SU-DHL-6 (cell line): ENCODE measurements around the gene ATP11A.

Experiments used
- H2AFZ ChIP-seq: fragments of 200-600 bp; sonication (generic); 2 replicates; pipeline ENCODE4 v1.6.1; 2014; ENCODE audit warnings: low read depth, mild to moderate bottlenecking, moderate library complexity, mixed read lengths, antibody characterized with exemption, low read length; ENCODE audit not compliant: severe bottlenecking
- H3F3A ChIP-seq: fragments of 200-600 bp; shearing (Covaris generic); 2 replicates; pipeline ENCODE4 v1.6.0; 2016; ENCODE audit warnings: antibody characterized with exemption, mild to moderate bottlenecking; ENCODE audit not compliant: insufficient read depth
- H3K27ac ChIP-seq: fragments of 200-600 bp; sonication (generic); 2 replicates; pipeline ENCODE4 v1.5.1; 2016; ENCODE audit warnings: low read depth, mild to moderate bottlenecking, low read length, moderate library complexity, mixed read lengths
- H3K27me3 ChIP-seq: fragments of 200-600 bp; sonication (generic), shearing (Covaris generic); 2 replicates; pipeline ENCODE4 v1.6.0; 2014; ENCODE audit warnings: mild to moderate bottlenecking, low read length
- H3K36me3 ChIP-seq: fragments of 200-600 bp; sonication (generic); 2 replicates; pipeline ENCODE4 v1.6.1; 2014; ENCODE audit warnings: mild to moderate bottlenecking, low read length, mixed read lengths
- H3K4me2 ChIP-seq: fragments of 300-600, 200-600 bp; shearing (Covaris generic), sonication (generic); 2 replicates; pipeline ENCODE4 v1.6.0; 2014; ENCODE audit warnings: low read length, low read depth, mild to moderate bottlenecking; ENCODE audit not compliant: poor library complexity, severe bottlenecking
- H3K4me3 ChIP-seq: fragments of 200-600 bp; sonication (generic); 2 replicates; pipeline ENCODE4 v1.5.1; 2014; ENCODE audit warnings: antibody characterized with exemption, low read length, mild to moderate bottlenecking, mixed read lengths; ENCODE audit not compliant: insufficient read depth, poor library complexity, severe bottlenecking
- H3K79me2 ChIP-seq: fragments of 200-600 bp; sonication (generic); 2 replicates; pipeline ENCODE4 v1.6.1; 2014; ENCODE audit warnings: mild to moderate bottlenecking, low read length, moderate library complexity; ENCODE audit not compliant: insufficient read depth
- H3K9ac ChIP-seq: fragments of 200-600 bp; sonication (generic); 2 replicates; pipeline ENCODE4 v1.7.0; 2014; ENCODE audit warnings: mild to moderate bottlenecking, low read length
- H3K9me2 ChIP-seq: fragments of 200-600 bp; sonication (generic); replicated peaks from 2 replicates; pipeline ENCODE4 v1.6.1; 2014; ENCODE audit warnings: low read length; ENCODE audit not compliant: insufficient read depth
- H3K9me3 ChIP-seq: fragments of 200-600 bp; sonication (generic); 2 replicates; pipeline ENCODE4 v1.6.1; 2014; ENCODE audit warnings: low read length, mixed read lengths; ENCODE audit not compliant: insufficient read depth
- H4K20me1 ChIP-seq: fragments of 200-600 bp; sonication (generic); 2 replicates; pipeline ENCODE4 v1.6.1; 2014; ENCODE audit warnings: low read depth, mild to moderate bottlenecking, antibody characterized with exemption, low read length, moderate library complexity, mixed read lengths
- EZH2phosphoT487 ChIP-seq: fragments of 200-600 bp; sonication (generic), shearing (Covaris generic); conservative IDR thresholded peaks from 2 replicates; pipeline ENCODE4 v1.6.1; 2018; ENCODE audit warnings: mild to moderate bottlenecking, antibody characterized with exemption, low read length, moderate library complexity, mixed read lengths
- TF ChIP-seq, protein P1 (sequence below): fragments of 200-600 bp; sonication (generic); IDR thresholded peaks from one replicate; pipeline ENCODE4 v1.5.1; 2017; ENCODE audit warnings: antibody characterized with exemption, mild to moderate bottlenecking, low read length, moderate library complexity; ENCODE audit not compliant: insufficient read depth, poor library complexity, severe bottlenecking

ATP11A gene

DNA sequence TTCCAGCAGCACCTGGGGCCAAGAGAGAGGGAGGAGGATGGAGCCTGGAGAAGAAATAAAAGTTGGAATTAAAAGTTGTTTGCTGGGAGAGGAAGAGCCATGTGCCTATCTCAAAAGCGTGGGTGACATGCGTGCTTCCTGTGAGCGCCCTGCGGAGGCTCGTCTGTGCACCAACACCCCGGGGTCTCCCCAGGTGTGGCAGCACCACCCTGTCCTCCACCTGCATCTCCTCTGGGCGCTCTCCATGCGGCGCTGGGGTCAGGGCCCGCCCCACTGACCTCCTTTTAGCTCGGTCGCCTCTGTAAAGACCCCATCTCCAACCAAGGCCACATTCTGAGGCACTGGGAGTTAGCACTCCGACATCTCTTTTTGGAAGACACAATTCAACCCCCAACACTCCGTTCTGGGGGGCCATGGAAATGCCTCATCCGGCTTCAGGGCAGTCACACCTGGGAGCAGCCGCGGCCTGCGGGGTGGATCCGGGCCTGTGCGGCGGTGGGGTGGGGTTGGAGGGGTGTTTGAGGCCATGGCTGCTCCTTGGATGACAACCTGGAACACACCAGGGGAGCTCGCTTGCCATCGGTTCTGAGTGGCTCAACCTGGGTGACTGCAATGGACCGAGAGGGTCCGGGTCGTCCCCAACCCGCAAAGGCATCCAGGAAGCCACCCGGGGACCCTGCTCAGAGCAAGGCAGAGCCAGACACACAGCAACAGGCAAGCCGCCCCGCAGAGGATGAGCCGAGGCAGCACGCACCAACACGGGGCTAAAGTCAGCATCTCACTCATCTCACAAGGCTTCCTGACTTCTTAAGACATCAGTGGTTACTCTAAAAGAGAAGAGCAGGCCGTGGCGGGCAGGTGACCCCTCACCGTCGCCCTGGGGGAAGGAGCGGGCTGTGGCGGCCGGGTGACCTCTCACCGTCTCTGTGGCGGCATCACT, 199.8 kb downstream of the ATP11A start:
- Histone ChIP-seq H3K9me3 (no peaks in the 10 kb centered on the region), H3K9ac (no peak overlapping the region), H3F3A (no peaks in the 10 kb centered on the region; the same call in 1 of the 2 replicates), H3K36me3 (no peaks in the 10 kb centered on the region), H3K79me2 (no peaks in the 10 kb centered on the region), H3K4me2 (no peak overlapping the region), H4K20me1 (no peaks in the 10 kb centered on the region), H2AFZ (no peak overlapping the region), H3K4me3 (no peak overlapping the region), H3K27me3 (no peaks in the 10 kb centered on the region), H3K27ac (no peak overlapping the region), H3K9me2 (no peaks in the 10 kb centered on the region)
- TF ChIP-seq EZH2phosphoT487, result no peak
- TF ChIP-seq, protein P1, sequence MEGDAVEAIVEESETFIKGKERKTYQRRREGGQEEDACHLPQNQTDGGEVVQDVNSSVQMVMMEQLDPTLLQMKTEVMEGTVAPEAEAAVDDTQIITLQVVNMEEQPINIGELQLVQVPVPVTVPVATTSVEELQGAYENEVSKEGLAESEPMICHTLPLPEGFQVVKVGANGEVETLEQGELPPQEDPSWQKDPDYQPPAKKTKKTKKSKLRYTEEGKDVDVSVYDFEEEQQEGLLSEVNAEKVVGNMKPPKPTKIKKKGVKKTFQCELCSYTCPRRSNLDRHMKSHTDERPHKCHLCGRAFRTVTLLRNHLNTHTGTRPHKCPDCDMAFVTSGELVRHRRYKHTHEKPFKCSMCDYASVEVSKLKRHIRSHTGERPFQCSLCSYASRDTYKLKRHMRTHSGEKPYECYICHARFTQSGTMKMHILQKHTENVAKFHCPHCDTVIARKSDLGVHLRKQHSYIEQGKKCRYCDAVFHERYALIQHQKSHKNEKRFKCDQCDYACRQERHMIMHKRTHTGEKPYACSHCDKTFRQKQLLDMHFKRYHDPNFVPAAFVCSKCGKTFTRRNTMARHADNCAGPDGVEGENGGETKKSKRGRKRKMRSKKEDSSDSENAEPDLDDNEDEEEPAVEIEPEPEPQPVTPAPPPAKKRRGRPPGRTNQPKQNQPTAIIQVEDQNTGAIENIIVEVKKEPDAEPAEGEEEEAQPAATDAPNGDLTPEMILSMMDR, result no peak

DNA sequence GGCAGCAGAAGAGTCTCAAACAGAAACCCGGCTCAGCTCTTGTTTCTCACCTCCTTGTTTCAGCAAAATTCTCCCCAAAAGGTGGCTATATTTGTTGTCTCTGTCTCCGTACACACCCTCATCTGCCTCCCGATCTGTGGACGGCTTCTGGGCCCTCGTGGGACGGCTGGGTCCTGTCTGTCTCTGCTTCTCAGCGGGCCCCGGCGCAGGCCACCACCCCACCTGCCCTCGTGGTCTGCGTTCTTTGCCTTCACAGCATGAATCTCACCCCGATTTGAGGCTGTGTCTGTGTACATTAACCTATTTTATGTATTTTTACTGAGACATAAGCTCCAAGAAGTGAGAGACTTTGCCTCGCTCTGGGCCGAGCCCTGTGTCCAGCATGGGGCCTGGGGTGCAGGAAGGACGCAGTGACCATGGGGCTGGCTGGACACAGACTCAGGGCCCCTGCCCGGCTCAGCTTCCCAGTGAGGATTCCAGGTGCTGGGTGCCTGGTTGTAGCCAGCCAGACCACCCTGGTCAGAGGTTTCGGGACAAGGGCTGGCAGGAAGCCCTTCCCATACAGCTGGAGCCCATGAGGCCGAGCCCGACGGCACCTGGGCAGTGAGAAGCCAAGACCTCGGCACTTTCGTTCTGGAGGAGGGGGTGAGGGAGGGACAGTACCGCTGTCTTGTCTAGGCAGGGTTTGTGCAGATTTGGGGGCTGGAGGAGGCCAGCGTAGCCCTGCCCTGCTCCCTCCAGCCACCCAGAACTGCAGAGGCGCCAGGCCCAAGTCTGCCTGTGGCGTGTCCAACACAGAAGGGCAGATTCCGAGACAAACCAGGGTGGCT, 200.7 kb downstream of the ATP11A start:
- no peak for TF ChIP-seq EZH2phosphoT487
- TF ChIP-seq, protein P1, result no peak
- Histone ChIP-seq H3K9ac (no peak overlapping the region), H3K4me2 (no peak overlapping the region), H3F3A (no peaks in the 10 kb centered on the region; the same call in 1 of the 2 replicates), H4K20me1 (no peaks in the 10 kb centered on the region), H3K79me2 (no peaks in the 10 kb centered on the region), H3K27ac (no peak overlapping the region), H2AFZ (no peak overlapping the region), H3K36me3 (no peaks in the 10 kb centered on the region), H3K4me3 (no peak overlapping the region), H3K9me2 (no peaks in the 10 kb centered on the region), H3K9me3 (no peaks in the 10 kb centered on the region), H3K27me3 (no peaks in the 10 kb centered on the region)

DNA sequence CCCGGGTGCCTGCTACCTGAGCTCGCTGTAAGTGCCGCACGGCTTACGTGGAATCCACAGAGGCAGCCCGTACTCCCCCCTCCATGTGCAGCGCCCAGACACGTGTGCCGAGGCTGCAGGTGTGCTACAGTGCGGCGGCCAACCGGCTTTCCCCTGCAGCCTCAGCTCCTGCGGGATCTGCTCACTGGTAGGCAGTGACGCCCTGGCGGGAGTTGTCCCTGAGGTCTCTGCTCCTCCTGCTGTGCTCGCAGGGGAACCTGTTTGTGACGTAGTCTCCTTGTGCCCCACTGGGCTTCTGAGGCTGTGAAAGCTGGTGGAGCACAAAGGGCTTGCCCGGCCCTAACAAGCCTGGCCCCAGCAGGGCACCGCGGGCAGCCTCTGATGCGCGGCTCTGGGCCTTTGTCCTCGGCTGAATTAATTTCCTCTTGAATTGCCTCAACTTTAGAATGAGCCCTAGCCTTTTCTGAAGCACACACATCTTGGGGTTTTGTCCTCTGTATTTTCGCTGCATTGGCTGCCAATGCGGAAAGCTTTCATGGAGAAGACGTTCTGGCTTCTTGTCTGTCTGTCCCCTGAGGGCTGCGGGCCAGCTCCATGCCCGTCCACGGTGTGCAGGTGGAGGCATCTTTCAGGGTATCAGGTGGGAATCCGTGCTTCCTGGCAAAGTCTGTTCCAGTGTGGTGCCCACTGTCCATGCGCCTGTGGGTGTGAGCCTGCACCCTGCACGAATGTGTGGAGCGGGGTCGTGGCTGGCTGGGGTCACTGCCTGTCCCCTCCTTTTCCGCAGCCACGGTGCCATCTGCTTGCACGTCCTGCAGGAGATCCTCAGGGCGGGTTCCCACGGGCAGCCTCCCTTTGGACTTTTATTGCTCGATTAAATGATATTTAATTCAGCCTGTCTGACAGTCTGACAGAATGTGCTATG, 201.9 kb downstream of the ATP11A start:
- Histone ChIP-seq H3K4me3 (no peak overlapping the region), H3K27ac (no peak overlapping the region), H3K9me3 (no peaks in the 10 kb centered on the region), H3K9me2 (no peaks in the 10 kb centered on the region), H3K36me3 (no peaks in the 10 kb centered on the region), H3K79me2 (no peaks in the 10 kb centered on the region), H3K27me3 (no peaks in the 10 kb centered on the region), H3K9ac (no peak overlapping the region), H4K20me1 (no peaks in the 10 kb centered on the region), H3F3A (no peaks in the 10 kb centered on the region; the same call in 1 of the 2 replicates), H3K4me2 (no peak overlapping the region), H2AFZ (no peak overlapping the region)
- TF ChIP-seq, protein P1, result no peak
- no peak for TF ChIP-seq EZH2phosphoT487
